B cell (primary cell): Measurements from ENCODE around the gene CDKN1A. TPM values are rescaled to one million over a fixed set of nuclear protein-coding genes. Genes with fewer than 3 reads are reported as not detected.

ENCODE experiments used
- ATAC-seq: fragments of 200-7000 bp; cut with Tn5 transposase; one replicate; pipeline ENCODE4 v1.10.0; 2021; ENCODE audit warnings: low read depth, mild to moderate bottlenecking, moderate number of reproducible peaks, moderate library complexity
- CTCF ChIA-PET: fragments of 350-600 bp; sonication (Branson Sonifier 250); formaldehyde crosslinking; loops from one replicate; lab custom pipeline; 2021; ENCODE audit warnings: antibody characterized with exemption, inconsistent platforms; lab: Charles Lee
- POLR2A ChIA-PET: fragments of 350-600 bp; sonication (Branson Sonifier 250); formaldehyde crosslinking; loops from one replicate; lab custom pipeline; 2021; ENCODE audit warnings: antibody characterized with exemption; lab: Charles Lee
- DNase-seq: peaks from one replicate; pipeline ENCODE4 v3.0.0; 2013
- H2AFZ ChIP-seq: 2 replicates; pipeline ENCODE4 v1.6.1; 2012; ENCODE audit warnings: mild to moderate bottlenecking, low read depth, low read length; ENCODE audit not compliant: insufficient read depth, poor library complexity, severe bottlenecking
- H3K27ac ChIP-seq, 2 donors: 1 replicate in 1 of 2; 2 replicates in 1 of 2; pipeline ENCODE4 v1.5.1; 2012 to 2013; ENCODE audit warnings: low read length in 2 of 2, mild to moderate bottlenecking in 2 of 2, moderate library complexity in 1 of 2
- H3K27me3 ChIP-seq, 4 experiments: fragments of 200-600 bp in 1 of 4; sonication (generic) in 1 of 4; replicated peaks in 1 of 4; 1 replicate in 2 of 4; 2 replicates in 2 of 4; pipeline versions ENCODE4 v1.6.1 to v1.7.0; 2013 to 2016; ENCODE audit warnings: low read length in 3 of 4, mild to moderate bottlenecking in 2 of 4, mixed read lengths in 1 of 4, moderate library complexity in 1 of 4; ENCODE audit not compliant: insufficient read depth in 4 of 4, control insufficient read depth in 3 of 4; ENCODE audit errors: control extremely low read depth in 1 of 4
- H3K36me3 ChIP-seq, 2 experiments: replicated peaks in 1 of 2; 1 replicate in 1 of 2; 2 replicates in 1 of 2; pipeline versions ENCODE4 v1.6.1 to v1.7.1; 2013; ENCODE audit warnings: low read length in 1 of 2; ENCODE audit not compliant: insufficient read depth in 2 of 2, control insufficient read depth in 1 of 2; ENCODE audit errors: control extremely low read depth in 1 of 2, extremely low read depth in 1 of 2
- H3K4me1 ChIP-seq, 2 donors: fragments of 200-600 bp in 1 of 2; sonication (generic) in 1 of 2; 1 replicate in 1 of 2; 2 replicates in 1 of 2; pipeline versions ENCODE4 v1.5.1 to v1.6.1; 2013 to 2017; ENCODE audit warnings: low read length in 2 of 2; ENCODE audit not compliant: control insufficient read depth in 2 of 2, insufficient read depth in 2 of 2
- H3K4me2 ChIP-seq: replicated peaks from 2 replicates; pipeline ENCODE3; 2012; ENCODE audit warnings: mild to moderate bottlenecking, low read depth, low read length; ENCODE audit not compliant: poor library complexity, severe bottlenecking
- H3K4me3 ChIP-seq, 5 experiments: fragments of 200-600 bp in 1 of 5; sonication (generic) in 1 of 5; 1 replicate in 3 of 5; 2 replicates in 2 of 5; pipeline versions ENCODE4 v1.5.1 to v1.7.0; 2011 to 2016; ENCODE audit warnings: low read length in 4 of 5, mild to moderate bottlenecking in 4 of 5, low read depth in 2 of 5, control low read depth in 1 of 5, moderate library complexity in 1 of 5; ENCODE audit not compliant: insufficient read depth in 1 of 5; ENCODE audit errors: control extremely low read depth in 1 of 5, extremely low read depth in 1 of 5
- H3K79me2 ChIP-seq: fragments of 200-600 bp; sonication (generic); one replicate; pipeline ENCODE4 v1.6.0; 2016; ENCODE audit warnings: low read length; ENCODE audit not compliant: control insufficient read depth, insufficient read depth
- H3K9ac ChIP-seq: fragments of 200-600 bp; sonication (generic); 2 replicates; pipeline ENCODE4 v1.6.1; 2017; ENCODE audit warnings: mild to moderate bottlenecking, low read length, moderate library complexity
- H3K9me3 ChIP-seq, 3 donors: one replicate each; pipeline versions ENCODE4 v1.6.1 to v1.7.1; 2013; ENCODE audit warnings: low read length in 2 of 3; ENCODE audit not compliant: control insufficient read depth in 2 of 3, insufficient read depth in 1 of 3; ENCODE audit errors: control extremely low read depth in 1 of 3
- H4K20me1 ChIP-seq: 2 replicates; pipeline ENCODE4 v1.6.0; 2012; ENCODE audit warnings: mild to moderate bottlenecking, low read length; ENCODE audit not compliant: insufficient read depth, control insufficient read depth, poor library complexity, severe bottlenecking
- H3K27ac Mint-ChIP-seq: one replicate; pipeline ENCODE4 v1.8.0; 2021; ENCODE audit warnings: mixed read lengths
- H3K27me3 Mint-ChIP-seq: one replicate; pipeline ENCODE4 v1.8.0; 2021; ENCODE audit warnings: mixed read lengths
- H3K4me1 Mint-ChIP-seq: one replicate; pipeline ENCODE4 v1.8.0; 2021; ENCODE audit warnings: mixed read lengths
- H3K4me3 Mint-ChIP-seq: one replicate; pipeline ENCODE4 v1.8.0; 2021; ENCODE audit warnings: mixed read lengths
- H3K9me3 Mint-ChIP-seq: one replicate; pipeline ENCODE4 v1.8.0; 2022; ENCODE audit warnings: mixed read lengths; ENCODE audit not compliant: insufficient read depth
- EZH2 ChIP-seq: IDR thresholded peaks from 2 replicates; pipeline ENCODE4 v1.6.1; 2012; ENCODE audit warnings: borderline replicate concordance, low read depth, mild to moderate bottlenecking, moderate library complexity, low read length; ENCODE audit not compliant: insufficient read depth, poor library complexity, severe bottlenecking
- WGBS: methylation state at CpG from one replicate; pipeline ENCODE4 v1.1.5; 2013; ENCODE audit warnings: missing lambda C conversion rate; ENCODE audit not compliant: insufficient coverage; 5-methylcytosine and 5-hydroxymethylcytosine counted together
- intact Hi-C: fragments of 100-400 bp; cut with micrococcal nuclease; formaldehyde crosslinking; loops from one replicate; pipeline ENCODE4 v1.10.0; 2022
- polyA plus RNA-seq: library from polyadenylated mRNA; depleted of rRNA; stranded (reverse); fragments of >200 nt; gene quantifications from 2 replicates; pipeline ENCODE4 v1.2.3, GENCODE V29; 2012
- total RNA-seq, 2 donors: library from RNA; stranded (reverse); fragments of 120-200 nt in 1 of 2; gene quantifications; 1 replicate in 1 of 2; 2 replicates in 1 of 2; pipeline versions ENCODE4 v1.2.3 to v1.2.4, GENCODE V29; 2013 to 2022
- TF ChIP-seq, protein P1 (sequence below): fragments of 200-600 bp; IDR thresholded peaks from one replicate; pipeline ENCODE4 v1.8.0; 2022; ENCODE audit warnings: antibody characterized with exemption, mild to moderate bottlenecking

The CDKN1A gene
- total and polyA plus RNA-seq, 2 donors (not counting 1 experiment from before 2014, with no cell fraction given): 45.5 to 352 TPM

- peaks cover 5 to 11% of the 10 kb centered on the region in 2 donors for H3K4me1 ChIP-seq
- ChIA-PET POLR2A (no interaction called here), CTCF (interaction anchor here (0.6 to 1.3 kb wide), 4 partner anchors 19 to 85 kb away, joined by 3 to 4 read pairs (median 4); no protein-coding TSS in a partner anchor)
- no peaks in the 10 kb centered on the region for H3K27me3 ChIP-seq
- intact Hi-C loops: no loop called here
- peaks cover 3% of the 10 kb centered on the region for H4K20me1 ChIP-seq
- ATAC-seq: no peak
- H3K79me2 ChIP-seq: no peaks in the 10 kb centered on the region
- no peak for TF ChIP-seq EZH2
- TF ChIP-seq, protein P1, sequence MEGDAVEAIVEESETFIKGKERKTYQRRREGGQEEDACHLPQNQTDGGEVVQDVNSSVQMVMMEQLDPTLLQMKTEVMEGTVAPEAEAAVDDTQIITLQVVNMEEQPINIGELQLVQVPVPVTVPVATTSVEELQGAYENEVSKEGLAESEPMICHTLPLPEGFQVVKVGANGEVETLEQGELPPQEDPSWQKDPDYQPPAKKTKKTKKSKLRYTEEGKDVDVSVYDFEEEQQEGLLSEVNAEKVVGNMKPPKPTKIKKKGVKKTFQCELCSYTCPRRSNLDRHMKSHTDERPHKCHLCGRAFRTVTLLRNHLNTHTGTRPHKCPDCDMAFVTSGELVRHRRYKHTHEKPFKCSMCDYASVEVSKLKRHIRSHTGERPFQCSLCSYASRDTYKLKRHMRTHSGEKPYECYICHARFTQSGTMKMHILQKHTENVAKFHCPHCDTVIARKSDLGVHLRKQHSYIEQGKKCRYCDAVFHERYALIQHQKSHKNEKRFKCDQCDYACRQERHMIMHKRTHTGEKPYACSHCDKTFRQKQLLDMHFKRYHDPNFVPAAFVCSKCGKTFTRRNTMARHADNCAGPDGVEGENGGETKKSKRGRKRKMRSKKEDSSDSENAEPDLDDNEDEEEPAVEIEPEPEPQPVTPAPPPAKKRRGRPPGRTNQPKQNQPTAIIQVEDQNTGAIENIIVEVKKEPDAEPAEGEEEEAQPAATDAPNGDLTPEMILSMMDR: no peak
- no peaks in the 10 kb centered on the region for H3K36me3 ChIP-seq
- H2AFZ ChIP-seq: no peak overlapping the region
- H3K9me3 Mint-ChIP-seq: no peaks in the 10 kb centered on the region
- no peak overlapping the region for H3K4me3 Mint-ChIP-seq
- 90% methylated on average over 10 of the region's 10 CpGs for WGBS
- DNase-seq: no peak
- H3K9me3 ChIP-seq: peaks cover 0 to 3% (median 3%) of the 10 kb centered on the region in 3 donors
- no peak overlapping the region for H3K4me2 ChIP-seq
- H3K27me3 Mint-ChIP-seq: no peaks in the 10 kb centered on the region
- no peak overlapping the region for H3K27ac ChIP-seq
- no peak overlapping the region for H3K4me3 ChIP-seq
- H3K27ac Mint-ChIP-seq: no peak overlapping the region
- H3K4me1 Mint-ChIP-seq: peaks cover 13% of the 10 kb centered on the region
- H3K9ac ChIP-seq: no peak overlapping the region
Measured at GRCh38 chr6:36673882-36674281, 4.6 kb upstream of the CDKN1A start.

GRCh38 chr6:36674942-36675341 is 3.6 kb upstream of the CDKN1A start:
- H3K27ac ChIP-seq: no peak overlapping the region
- intact Hi-C loops: loop anchor here (5.0 kb wide), 1 partner anchor 233 kb away; the partner anchor contains the start of genes KCTD20 and PXT1
- no peak overlapping the region for H3K9ac ChIP-seq
- H3K4me3 ChIP-seq: no peak overlapping the region
- no peaks in the 10 kb centered on the region for H3K79me2 ChIP-seq
- no peak for TF ChIP-seq EZH2
- TF ChIP-seq, protein P1: no peak
- Mint-ChIP-seq H3K4me3 (no peak overlapping the region), H3K27ac (no peak overlapping the region), H3K27me3 (no peaks in the 10 kb centered on the region), H3K9me3 (no peaks in the 10 kb centered on the region), H3K4me1 (peaks cover 13% of the 10 kb centered on the region)
- no peak overlapping the region for H2AFZ ChIP-seq
- ChIA-PET POLR2A (interaction anchor here (0.6 kb wide), 1 partner anchor 34 kb away, joined by 5 read pairs; no protein-coding TSS in a partner anchor), CTCF (interaction anchor here (1.1 kb wide), 1 partner anchor 83 kb away, joined by 4 read pairs; no protein-coding TSS in a partner anchor)
- DNase-seq: no peak
- no peaks in the 10 kb centered on the region for H3K36me3 ChIP-seq
- H3K4me2 ChIP-seq: no peak overlapping the region
- H3K9me3 ChIP-seq: peaks cover 0 to 3% (median 3%) of the 10 kb centered on the region in 3 donors
- ATAC-seq: no peak
- 97% methylated on average over 5 of the region's 7 CpGs for WGBS
- no peaks in the 10 kb centered on the region for H3K27me3 ChIP-seq
- H4K20me1 ChIP-seq: peaks cover 14% of the 10 kb centered on the region
- peaks cover 5 to 16% of the 10 kb centered on the region in 2 donors for H3K4me1 ChIP-seq
